Measurements from ENCODE around the gene C10orf120.

Gene C10orf120

GRCh38 chr10:122699796-122700455 is at the start of gene C10orf120:
C10orf120 (minus strand) TSS chr10:122699846; CDS start chr10:122699790, 56 bp downstream.
- no peak for DNase-seq

GRCh38 chr10:122748496-122748895 is 48.9 kb upstream of the C10orf120 start:
- DNase-seq = no peak

- no peak for DNase-seq
Measured at GRCh38 chr10:122746408-122746807, 46.8 kb upstream of the C10orf120 start.

- no peak for DNase-seq
Measured at GRCh38 chr10:122744257-122744656, 44.6 kb upstream of the C10orf120 start.

GRCh38 chr10:122740640-122741039 is 41.0 kb upstream of the C10orf120 start:
- no peak for DNase-seq

GRCh38 chr10:122738031-122738430 is 38.4 kb upstream of the C10orf120 start:
- DNase-seq = no peak

- DNase-seq = no peak
Measured at GRCh38 chr10:122733931-122734665, 34.5 kb upstream of the C10orf120 start.

GRCh38 chr10:122733443-122733842 is 33.8 kb upstream of the C10orf120 start:
- DNase-seq = no peak

GRCh38 chr10:122730238-122730637 is 30.6 kb upstream of the C10orf120 start:
- DNase-seq = no peak

- DNase-seq = no peak
Measured at GRCh38 chr10:122729126-122729525, 29.5 kb upstream of the C10orf120 start.

GRCh38 chr10:122727426-122727825 is 27.8 kb upstream of the C10orf120 start:
- no peak for DNase-seq

- no peak for DNase-seq
Measured at GRCh38 chr10:122725768-122726167, 26.1 kb upstream of the C10orf120 start.

- no peak for DNase-seq
Measured at GRCh38 chr10:122725006-122725405, 25.4 kb upstream of the C10orf120 start.

- DNase-seq = no peak
Measured at GRCh38 chr10:122721111-122721510, 21.5 kb upstream of the C10orf120 start.

GRCh38 chr10:122716025-122716424 is 16.4 kb upstream of the C10orf120 start:
- no peak for DNase-seq

GRCh38 chr10:122715576-122715975 is 15.9 kb upstream of the C10orf120 start:
- no peak for DNase-seq

- DNase-seq = no peak
Measured at GRCh38 chr10:122713091-122713885, 13.6 kb upstream of the C10orf120 start.

GRCh38 chr10:122710576-122710975 is 10.9 kb upstream of the C10orf120 start:
- DNase-seq = no peak

GRCh38 chr10:122709971-122710370 is 10.3 kb upstream of the C10orf120 start:
- no peak for DNase-seq

GRCh38 chr10:122707535-122707934 is 7.9 kb upstream of the C10orf120 start:
- no peak for DNase-seq

GRCh38 chr10:122706947-122707346 is 7.3 kb upstream of the C10orf120 start:
- DNase-seq = no peak

- DNase-seq = no peak
Measured at GRCh38 chr10:122706467-122706866, 6.8 kb upstream of the C10orf120 start.
